HG03442 (cell line): Measurements from ENCODE around the gene MOK.

Experiments
- ATAC-seq: cut with Tn5 transposase; IDR thresholded peaks from one replicate; pipeline ENCODE4 v1.9.1; 2021; ENCODE audit warnings: mild to moderate bottlenecking, moderate library complexity; ENCODE audit not compliant: unreplicated experiment

Gene MOK

DNA sequence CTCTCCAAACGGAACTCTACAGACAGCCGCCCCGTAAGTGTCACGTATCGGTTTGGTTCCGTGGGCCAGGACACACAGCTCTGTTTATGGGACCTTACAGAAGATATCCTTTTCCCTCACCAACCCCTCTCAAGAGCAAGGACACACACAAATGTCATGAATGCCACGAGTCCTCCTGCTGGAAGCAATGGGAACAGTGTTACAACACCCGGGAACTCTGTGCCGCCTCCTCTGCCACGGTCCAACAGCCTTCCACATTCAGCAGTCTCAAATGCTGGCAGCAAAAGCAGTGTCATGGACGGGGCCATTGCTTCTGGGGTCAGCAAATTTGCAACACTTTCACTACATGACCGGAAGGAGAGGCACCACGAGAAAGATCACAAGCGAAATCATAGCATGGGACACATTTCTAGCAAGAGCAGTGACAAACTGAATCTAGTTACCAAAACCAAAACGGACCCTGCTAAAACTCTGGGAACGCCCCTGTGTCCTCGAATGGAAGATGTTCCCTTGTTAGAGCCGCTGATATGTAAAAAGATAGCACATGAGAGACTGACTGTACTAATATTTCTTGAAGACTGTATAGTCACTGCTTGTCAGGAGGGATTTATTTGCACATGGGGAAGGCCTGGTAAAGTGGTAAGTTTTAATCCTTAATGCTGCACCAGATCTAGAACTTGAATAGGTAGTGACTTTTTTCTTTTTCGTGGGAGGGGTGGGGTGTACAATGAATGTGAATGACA, 95.6 kb downstream of the MOK start:
- ATAC-seq: no peak

DNA sequence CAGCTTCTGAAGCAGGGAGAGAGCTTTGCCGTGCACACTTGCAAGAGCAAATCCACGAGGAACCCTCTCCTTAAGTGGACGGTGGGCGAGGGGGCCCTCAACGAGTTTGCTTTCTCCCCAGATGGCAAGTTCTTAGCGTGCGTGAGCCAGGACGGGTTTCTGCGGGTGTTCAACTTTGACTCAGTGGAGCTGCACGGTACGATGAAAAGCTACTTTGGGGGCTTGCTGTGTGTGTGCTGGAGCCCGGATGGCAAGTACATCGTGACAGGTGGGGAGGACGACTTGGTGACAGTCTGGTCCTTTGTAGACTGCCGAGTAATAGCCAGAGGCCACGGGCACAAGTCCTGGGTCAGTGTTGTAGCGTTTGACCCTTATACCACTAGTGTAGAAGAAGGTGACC, 96.2 kb downstream of the MOK start:
- no peak for ATAC-seq

DNA sequence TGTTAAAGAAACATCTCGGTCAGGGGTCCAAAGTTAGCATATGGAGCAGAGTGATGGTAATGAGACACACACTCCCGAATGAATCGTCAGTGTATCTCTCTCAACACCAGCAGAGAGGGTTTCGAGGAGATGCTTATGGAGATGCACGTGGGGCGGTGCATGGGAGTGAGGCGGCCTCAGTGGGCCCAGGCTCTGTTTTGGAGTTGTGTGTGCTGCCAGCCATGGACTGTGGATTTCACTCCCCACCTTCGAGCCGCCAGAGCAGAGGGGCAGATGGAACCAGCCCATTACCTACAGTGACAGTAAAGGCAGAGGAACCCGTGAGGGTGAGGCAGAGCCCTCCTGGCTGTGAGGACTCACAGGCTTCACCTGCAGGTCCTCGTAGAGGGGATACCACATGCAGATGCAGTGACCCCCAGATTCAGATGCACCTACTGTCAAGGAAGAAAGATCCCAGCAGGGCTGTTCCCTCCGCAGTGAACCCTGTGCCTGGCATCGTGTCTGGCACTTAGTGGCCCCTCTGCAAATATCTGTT, 97.1 kb downstream of the MOK start:
- no peak for ATAC-seq

DNA sequence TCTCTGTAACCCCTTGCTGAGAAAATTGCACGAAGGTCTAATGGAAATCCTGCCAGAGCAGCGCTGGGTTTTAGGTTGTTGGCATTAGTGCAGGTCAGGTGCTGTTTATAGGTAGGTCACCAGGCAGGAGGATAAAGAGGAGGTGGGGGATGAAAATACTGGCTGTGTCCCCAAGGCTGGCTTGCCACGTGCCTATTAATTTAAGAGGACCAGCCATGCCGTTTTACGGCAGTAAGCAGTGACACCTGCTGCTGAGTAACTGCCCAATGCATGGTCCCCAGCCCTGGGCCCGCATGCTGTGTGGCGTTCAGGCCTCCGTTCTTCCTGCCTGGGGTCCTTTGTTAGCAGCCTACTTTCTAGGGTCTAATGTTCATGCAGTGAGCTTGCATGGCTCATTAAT, 98.0 kb downstream of the MOK start:
- no peak for ATAC-seq

DNA sequence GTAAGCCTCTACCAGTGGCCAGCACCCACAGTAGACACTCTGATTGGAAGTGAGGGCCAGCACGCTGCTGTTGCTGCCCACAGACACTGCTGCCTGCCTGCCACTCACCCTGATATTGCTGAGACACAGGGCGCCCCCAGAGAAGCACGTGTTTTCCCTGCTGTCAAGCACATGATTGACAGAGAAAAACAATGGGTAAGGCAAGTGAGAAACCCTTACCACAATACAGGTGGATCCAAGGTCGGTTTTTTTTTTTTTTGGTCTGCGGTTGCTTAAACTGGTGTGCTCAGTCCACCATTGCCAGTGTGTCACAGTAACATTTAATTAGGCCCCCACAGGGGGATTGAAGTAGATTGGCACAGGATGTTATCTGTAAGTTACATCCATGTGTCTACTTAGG, 99.4 kb downstream of the MOK start:
- ATAC-seq: no peak

DNA sequence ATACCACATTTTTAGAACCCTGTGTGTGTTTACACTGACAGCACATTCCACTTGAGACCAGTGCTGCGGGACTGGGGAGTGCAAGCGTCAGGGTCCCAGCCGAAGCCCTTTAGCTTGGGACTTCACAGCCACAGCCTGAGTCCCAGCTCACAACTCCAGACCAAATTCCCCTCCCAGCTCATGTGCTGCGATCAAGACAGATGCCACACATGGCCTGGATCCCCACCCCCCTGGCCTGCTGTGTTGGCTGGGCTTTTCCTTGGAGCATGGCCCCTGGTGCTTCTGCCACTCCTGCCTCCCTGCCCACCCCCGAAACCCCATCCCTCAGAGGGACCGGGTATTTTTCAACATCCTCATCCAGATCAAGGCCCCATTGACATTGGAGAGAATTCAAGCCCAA, 101.6 kb downstream of the MOK start:
- no peak for ATAC-seq

DNA sequence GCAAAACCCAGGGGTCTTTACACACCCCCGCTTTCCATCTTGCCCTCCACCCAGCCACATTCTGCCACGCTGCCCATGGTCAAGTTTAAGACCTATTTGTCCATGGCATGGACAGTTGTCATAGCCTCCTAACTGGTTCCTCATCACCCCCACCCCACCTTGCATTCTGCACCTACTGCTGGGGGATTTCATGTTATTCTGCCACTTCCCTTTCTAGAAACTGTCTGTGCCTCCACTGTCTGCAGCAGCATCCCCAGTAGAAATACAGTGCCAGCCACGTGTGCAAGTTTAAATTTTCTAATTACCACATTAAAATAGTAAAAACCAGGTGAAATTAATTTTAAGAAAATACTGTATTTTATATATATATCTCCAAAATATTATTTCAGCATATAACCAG, 102.0 kb downstream of the MOK start:
- ATAC-seq: no peak

DNA sequence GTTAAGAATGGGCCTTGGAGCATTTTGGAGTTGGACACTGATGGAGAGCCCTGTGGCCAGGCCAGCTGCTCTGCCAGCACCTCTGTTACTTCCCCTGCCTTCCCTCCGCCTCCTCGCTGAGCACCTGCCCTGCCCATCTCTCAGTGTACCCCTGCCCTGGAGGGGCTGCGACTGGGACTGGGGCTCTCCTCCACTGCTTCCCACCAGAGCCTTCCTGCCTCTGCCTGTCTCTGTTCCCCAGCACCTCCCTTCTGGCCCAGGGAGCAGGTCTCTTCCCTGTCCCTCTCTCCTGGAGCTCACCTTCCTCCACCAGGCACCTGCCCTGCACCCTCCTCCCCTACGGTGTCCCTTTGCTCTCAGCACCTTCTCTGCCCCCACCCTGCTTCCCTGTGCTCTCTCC, 103.2 kb downstream of the MOK start:
- ATAC-seq: no peak

DNA sequence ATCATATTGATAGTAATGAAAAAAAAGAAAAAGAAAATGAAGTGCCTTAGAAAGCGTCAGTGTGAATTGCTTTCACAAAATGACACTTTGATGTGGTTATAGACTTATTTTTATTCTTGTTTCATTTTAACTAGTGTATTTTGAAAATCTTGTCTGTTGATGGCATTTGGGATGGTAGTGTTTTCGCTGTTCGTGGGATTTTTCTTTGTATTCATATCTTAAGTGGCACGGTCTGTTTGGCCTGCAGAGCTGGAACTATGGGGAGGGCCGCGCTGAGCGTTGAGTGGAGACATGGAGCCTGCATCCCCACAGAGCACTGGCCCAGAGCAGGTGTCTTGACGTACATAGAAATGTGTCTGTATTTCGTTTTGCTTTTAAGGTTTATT, 103.6 kb downstream of the MOK start:
- no peak for ATAC-seq

DNA sequence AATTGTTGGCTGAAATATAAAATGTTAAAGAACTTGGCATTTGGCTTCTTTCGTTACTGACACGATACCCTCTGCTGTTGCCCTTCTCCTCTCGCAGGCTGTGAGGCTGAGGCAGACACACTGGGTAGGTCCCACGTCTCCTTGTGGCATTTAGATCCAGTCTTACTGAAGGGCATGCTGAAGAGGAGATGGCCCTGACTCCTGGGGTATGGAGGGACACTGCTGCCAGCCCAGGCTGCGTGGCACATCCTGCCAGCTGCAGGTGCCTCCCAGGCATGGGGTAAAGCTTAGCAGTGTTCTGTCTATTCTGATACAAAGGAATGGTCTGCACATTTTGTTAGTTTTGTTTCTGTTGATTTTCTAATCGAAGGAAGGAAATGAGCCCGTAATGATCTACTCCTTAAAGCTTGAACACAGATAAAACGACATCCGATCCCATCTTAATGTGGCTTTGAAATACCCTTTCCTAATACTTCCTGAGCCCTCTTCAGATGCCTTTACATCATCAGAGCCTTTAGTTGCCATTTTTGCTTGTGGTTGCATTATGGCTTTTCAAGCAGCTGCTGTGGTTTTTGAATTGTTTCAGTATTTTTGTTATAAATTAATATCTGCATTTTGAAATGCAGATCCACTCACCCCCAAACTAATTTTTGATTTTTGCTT, 104.1 kb downstream of the MOK start:
- no peak for ATAC-seq

DNA sequence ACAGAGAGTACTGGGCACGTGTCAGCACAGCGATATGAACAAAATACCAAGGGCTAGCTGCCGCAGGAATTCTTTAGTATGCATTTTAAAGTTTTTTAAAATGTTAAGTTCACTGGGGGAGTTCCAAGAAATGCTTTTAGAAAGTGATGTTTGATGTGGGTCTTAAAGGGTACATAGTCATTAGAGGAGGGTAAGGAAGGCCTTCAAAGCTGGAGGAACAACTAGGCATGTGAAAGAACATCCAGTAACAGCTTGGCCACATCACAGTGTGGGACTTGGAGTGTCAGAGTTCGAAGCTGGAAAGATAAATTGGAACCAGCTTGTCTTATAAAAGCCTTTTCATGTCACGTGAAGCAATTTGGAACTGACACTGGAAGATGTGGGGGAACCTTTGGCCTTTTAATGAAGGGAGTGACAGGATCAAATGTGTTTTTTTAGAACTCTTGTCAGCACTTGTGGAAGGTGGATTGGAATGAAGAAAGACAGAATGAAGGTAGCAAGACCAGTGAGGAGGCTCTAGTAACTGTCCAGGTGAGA, 107.6 kb downstream of the MOK start:
- no peak for ATAC-seq

DNA sequence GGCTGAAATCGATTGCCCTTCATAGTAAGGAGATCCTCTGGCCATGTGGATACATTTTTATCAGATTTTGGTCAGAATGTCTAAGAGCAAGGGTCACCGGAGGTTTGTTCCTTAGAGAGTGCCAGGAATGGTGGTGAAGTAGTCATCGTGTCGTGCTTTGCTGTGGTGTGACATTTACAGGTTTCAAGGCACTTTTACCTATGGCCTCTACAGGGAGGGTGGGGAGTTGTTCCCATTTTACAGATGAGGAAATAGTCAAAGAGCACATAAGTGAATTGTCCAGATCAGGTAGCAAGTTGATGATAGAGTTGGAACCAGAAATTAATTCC, 108.1 kb downstream of the MOK start:
- no peak for ATAC-seq

DNA sequence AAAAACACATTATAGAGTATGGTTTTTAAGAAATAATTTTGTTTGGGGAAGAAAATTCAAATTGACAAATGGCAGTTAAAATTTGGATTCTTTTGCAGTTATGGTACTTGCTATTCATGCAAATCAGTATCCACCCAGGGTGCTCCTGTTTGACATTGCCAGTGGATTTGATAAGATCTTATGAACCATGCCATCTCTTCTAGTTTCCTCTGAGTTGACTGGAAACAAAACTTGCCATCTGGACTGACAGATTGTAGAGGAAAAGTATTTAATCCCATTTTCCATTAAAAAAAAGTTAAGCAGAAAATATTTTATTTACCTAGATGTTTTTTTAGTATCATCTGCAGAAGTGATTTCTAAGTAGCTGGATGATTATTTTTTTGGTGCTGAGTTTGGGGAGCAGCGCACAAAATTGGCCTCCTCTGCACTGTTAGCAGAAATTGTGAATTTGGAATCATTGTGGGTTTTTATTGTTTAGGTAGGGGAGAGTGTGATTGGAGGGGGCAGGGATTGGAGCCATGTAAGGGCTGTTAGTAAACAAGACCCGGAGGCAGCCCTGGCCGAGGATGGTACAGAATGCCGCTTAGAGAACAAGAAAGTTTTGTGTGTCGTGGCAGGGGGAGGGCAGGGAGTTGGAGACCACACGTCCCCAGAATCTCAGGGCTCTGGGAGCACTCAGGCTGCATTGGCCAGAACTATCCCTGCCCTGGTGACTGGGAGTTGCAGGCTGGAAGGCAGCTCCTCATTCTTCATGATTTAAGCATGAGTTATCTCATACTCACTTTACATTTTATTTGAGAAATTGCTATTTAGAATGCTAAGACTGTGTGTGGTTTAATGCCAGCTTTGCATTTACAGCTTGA, 108.7 kb downstream of the MOK start:
- ATAC-seq: no peak

DNA sequence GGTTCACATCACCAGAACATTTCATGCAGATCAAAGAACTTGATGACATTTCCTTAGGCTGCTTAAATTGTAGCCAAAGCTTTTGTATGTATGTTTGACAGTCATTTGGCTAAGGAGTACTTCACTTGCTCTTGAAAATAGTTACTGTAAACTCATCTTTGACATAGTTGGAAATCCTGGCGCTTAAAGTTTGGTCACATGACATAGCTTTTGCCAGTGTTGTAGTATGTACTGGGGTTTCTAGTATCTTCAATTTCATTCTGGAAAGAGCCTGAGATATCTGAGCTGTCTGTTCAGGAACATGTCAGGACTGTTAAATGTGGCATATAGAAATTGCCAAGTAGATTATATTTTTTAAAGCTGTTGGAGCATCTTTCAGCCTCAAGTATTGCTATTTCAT, 109.5 kb downstream of the MOK start:
- no peak for ATAC-seq

DNA sequence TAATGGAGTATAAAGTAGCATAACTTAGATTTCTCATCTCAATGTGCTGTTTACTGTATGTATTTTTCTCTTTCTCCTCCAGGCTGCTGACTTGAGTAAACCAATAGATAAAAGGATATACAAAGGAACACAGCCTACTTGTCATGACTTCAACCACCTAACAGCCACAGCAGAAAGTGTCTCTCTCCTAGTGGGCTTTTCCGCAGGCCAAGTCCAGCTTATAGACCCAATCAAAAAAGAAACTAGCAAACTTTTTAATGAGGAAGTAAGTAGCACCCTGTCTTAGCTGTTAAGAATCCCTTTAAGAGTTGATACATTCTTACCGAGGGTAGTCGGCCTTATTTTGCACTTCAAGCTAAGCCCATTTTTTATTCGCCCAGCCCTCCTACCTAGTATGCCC, 110.1 kb downstream of the MOK start:
- ATAC-seq: no peak

DNA sequence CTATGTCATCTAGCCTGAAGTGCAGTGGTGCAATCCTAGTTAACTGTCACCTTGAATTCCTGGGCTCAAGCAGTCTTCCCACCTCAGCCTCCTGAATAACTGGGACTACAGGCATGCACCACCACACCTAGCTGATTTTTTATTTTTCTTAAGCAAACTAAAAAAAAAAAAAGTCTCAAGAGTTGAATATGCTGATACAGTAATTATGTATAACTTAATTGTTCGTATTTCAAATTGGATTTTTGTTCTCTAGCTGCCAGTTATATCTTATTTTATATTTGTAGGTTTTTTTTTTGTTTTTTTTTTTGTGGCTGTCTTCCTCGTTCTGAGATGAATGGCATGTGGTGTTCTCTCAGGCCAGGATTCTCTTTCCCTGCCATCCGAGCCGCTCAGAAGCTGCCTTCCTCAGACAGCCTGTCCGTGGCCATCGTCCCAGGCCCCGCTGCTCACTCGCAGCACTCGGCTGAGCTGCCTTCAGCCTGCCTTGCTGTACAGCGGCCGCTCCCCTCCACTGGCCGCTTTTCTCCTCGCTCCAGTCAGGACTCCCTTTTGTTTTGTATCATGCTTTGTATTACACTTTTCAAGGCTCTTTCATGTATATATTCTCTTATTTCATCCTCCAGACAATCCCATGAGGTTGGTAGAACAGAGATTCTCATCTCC, 112.0 kb downstream of the MOK start:
- no peak for ATAC-seq

DNA sequence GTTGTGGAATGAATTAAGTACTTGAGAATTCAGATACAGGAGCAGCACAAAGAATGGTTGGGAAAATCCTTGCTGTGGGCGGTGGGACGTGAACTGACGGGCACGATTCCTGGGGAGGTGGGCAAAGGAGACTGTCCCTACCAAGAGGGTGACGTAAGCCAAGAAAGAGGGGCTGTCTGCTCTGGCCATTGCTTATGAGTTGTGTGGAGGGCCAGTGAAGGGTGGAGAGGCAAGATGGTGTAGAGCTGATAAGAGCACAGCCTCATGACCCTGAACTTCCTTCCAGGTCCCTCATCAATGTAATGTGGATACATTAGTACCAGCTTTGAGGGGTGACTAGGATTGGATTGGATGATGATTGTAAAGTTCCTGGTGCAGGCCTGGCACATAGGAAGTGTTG, 115.1 kb downstream of the MOK start:
- ATAC-seq: no peak

DNA sequence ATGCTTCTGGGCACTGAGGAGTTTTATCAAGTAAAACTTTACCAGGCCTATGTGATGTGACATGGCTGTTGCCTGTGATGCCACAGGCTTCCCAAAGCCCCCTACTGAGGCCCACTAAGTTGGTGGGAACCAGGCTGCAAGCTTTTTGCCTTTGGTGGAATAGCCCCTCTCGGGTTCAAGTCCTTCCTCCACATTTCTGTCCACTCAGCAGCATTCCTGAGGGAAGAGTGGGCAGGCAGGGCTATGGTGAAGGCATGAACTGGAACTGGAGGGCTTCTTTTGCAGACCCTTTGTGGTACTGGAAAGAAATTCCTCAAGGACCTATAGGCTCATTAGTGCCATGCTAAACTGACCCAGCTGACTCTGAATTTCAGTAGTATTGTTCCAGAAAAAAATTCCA, 116.8 kb downstream of the MOK start:
- ATAC-seq: no peak

DNA sequence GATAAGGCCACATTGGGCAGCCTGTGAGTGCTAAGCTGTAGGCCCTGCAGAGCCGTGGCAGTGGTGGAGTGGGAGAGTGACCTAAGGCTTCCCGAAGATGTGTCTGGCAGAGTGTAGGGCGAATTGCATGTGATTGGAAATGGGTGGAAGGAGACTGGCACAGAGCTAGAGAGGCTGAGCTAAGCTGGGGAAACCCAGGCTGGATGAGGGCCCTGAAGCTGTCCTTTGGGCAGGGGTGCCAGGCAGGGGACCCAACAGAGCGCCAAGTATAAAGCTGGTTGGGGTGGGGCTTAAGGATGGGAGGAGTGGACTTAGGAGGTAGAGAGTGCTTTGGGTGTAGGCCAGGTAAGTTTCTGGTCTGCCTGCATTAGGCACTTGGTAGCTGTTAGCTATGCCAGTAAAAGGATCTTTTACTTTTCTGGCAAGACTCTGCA, 117.4 kb downstream of the MOK start:
- ATAC-seq: no peak

DNA sequence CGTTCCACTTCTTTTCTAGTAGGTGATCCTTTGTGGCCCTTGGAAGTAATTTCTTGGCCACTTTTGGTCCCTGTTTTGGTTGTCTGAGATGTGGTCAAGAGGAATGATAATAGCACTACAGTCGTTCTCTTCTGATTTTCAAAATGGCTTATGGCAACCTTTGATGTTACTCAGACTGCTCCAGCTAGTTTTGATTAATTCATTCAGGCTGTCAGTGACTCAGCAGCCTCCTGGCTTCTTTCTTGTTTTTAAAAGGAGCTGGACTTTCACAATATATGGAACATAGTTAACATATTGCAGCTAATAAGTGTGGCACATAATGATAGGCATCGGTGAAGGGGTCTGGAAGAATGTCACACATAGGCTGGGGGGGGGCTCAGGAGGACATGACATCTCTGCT, 117.9 kb downstream of the MOK start:
- ATAC-seq: no peak

DNA sequence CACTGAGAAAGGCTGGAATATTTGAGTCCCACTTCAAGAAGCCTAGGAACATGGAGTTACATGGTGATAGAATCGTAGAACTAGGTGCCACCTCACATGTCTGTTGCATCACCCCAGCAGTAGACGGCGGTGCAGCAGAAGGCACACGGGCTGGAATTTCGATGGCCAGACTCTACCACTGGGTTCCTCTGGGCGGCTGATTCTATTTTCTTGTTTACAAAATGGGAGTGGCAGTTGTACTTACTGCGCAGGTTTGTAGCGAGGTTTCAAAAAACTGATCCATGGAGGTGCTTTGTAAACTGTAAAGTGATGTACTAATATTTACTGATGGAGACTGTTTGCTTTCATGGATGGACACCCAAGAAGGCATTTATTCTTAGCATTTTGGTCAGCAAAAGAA, 119.6 kb downstream of the MOK start:
- no peak for ATAC-seq
